HEK293 (cell line): Measurements from ENCODE around the gene ITGB6.

ENCODE experiments used
- CTCF ChIP-seq: fragments of 450-650 bp; formaldehyde crosslinking; IDR thresholded peaks from 2 replicates; pipeline ENCODE4 v1.5.1; 2016; ENCODE audit warnings: missing biosample characterization, missing genetic modification characterization
- SETDB1 ChIP-seq: IDR thresholded peaks from one replicate; pipeline ENCODE4 v1.6.1; 2017; ENCODE audit warnings: mild to moderate bottlenecking, low read length, moderate library complexity, mixed read lengths; ENCODE audit not compliant: insufficient read length
- ZNF280D ChIP-seq: fragments of 450-650 bp; formaldehyde crosslinking; IDR thresholded peaks from 2 replicates; pipeline ENCODE4 v1.5.1; 2016; ENCODE audit warnings: missing biosample characterization, missing genetic modification characterization
- TF ChIP-seq, protein P1 (sequence below): fragments of 450-650 bp; formaldehyde crosslinking; optimal IDR thresholded peaks from 2 replicates; pipeline ENCODE3; 2016; ENCODE audit warnings: missing biosample characterization, mild to moderate bottlenecking, missing genetic modification characterization

GRCh38 chr2:160114020-160114419 lies 86.1 kb downstream of the ITGB6 start:
- TF ChIP-seq ZNF280D (tag by site-specific recombination), result no peak
- TF ChIP-seq, protein P1, sequence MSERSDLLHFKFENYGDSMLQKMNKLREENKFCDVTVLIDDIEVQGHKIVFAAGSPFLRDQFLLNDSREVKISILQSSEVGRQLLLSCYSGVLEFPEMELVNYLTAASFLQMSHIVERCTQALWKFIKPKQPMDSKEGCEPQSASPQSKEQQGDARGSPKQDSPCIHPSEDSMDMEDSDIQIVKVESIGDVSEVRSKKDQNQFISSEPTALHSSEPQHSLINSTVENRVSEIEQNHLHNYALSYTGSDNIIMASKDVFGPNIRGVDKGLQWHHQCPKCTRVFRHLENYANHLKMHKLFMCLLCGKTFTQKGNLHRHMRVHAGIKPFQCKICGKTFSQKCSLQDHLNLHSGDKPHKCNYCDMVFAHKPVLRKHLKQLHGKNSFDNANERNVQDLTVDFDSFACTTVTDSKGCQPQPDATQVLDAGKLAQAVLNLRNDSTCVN (tag by site-specific recombination), result no peak
- TF ChIP-seq SETDB1, result no peak
- TF ChIP-seq CTCF, result no peak
